GM23248 (cell line): ENCODE data around the gene ELSPBP1. TPM values are rescaled to one million over a fixed set of nuclear protein-coding genes. Genes with fewer than 3 reads are reported as not detected.

Experiments
- DNase-seq: peaks from one replicate; pipeline ENCODE4 v3.0.0-alpha.2; 2015
- H2AFZ ChIP-seq: fragments of 200-600 bp; sonication (generic); 2 replicates; pipeline ENCODE4 v1.6.1; 2016; ENCODE audit warnings: antibody characterized with exemption
- H3F3A ChIP-seq: fragments of 200-600 bp; sonication (generic); 2 replicates; pipeline ENCODE4 v1.6.1; 2016; ENCODE audit warnings: mild to moderate bottlenecking, antibody characterized with exemption, mixed run types; ENCODE audit not compliant: insufficient read depth
- H3K27ac ChIP-seq: fragments of 200-600 bp; sonication (generic); 2 replicates; pipeline ENCODE4 v1.5.1; 2016; ENCODE audit warnings: mild to moderate bottlenecking
- H3K27me3 ChIP-seq: fragments of 200-600 bp; sonication (generic); replicated peaks from 2 replicates; pipeline ENCODE4 v1.6.1; 2016; ENCODE audit warnings: mild to moderate bottlenecking; ENCODE audit not compliant: insufficient read depth
- H3K36me3 ChIP-seq: fragments of 200-600 bp; sonication (generic); 2 replicates; pipeline ENCODE4 v1.6.1; 2016; ENCODE audit warnings: low read depth, mild to moderate bottlenecking
- H3K4me1 ChIP-seq: fragments of 200-600 bp; sonication (generic); 2 replicates; pipeline ENCODE4 v1.6.1; 2016; ENCODE audit warnings: mild to moderate bottlenecking; ENCODE audit not compliant: insufficient read depth
- H3K4me2 ChIP-seq: fragments of 200-600 bp; sonication (generic); one replicate; pipeline ENCODE4 v1.6.1; 2016; ENCODE audit warnings: mild to moderate bottlenecking; ENCODE audit not compliant: unreplicated experiment
- H3K4me3 ChIP-seq: fragments of 200-600 bp; sonication (generic); 2 replicates; pipeline ENCODE4 v1.5.1; 2016; ENCODE audit warnings: mild to moderate bottlenecking
- H3K79me2 ChIP-seq: fragments of 200-600 bp; sonication (generic); 2 replicates; pipeline ENCODE4 v1.6.1; 2016; ENCODE audit warnings: mild to moderate bottlenecking; ENCODE audit not compliant: insufficient read depth
- H3K9ac ChIP-seq: fragments of 200-600 bp; sonication (generic); 2 replicates; pipeline ENCODE4 v1.6.1; 2016; ENCODE audit warnings: mild to moderate bottlenecking
- H3K9me2 ChIP-seq: fragments of 200-600 bp; sonication (generic); 2 replicates; pipeline ENCODE4 v1.6.1; 2016; ENCODE audit warnings: mixed run types, mild to moderate bottlenecking, moderate library complexity; ENCODE audit not compliant: insufficient read depth
- H3K9me3 ChIP-seq: fragments of 200-600 bp; sonication (generic); one replicate; pipeline ENCODE4 v1.6.1; 2017; ENCODE audit warnings: low read depth
- H4K20me1 ChIP-seq: fragments of 200-600 bp; sonication (generic); 2 replicates; pipeline ENCODE4 v1.6.0; 2016; ENCODE audit not compliant: insufficient read depth
- EZH2 ChIP-seq: fragments of 200-600 bp; sonication (generic); IDR thresholded peaks from 2 replicates; pipeline ENCODE4 v1.6.1; 2018; ENCODE audit warnings: antibody characterized with exemption, mild to moderate bottlenecking; ENCODE audit not compliant: insufficient read depth, poor library complexity, severe bottlenecking
- EZH2phosphoT487 ChIP-seq: fragments of 200-600 bp; sonication (generic); IDR thresholded peaks from 2 replicates; pipeline ENCODE4 v1.6.1; 2018; ENCODE audit warnings: antibody characterized with exemption, moderate library complexity, mild to moderate bottlenecking, low read depth; ENCODE audit not compliant: insufficient read depth
- WGBS, 2 experiments: methylation state at CpG; one replicate each; pipeline ENCODE4 v1.1.6; 2015 to 2017; ENCODE audit warnings: low lambda C conversion rate in 2 of 2, low coverage in 1 of 2; ENCODE audit errors: missing lambda C conversion rate in 2 of 2; 5-methylcytosine and 5-hydroxymethylcytosine counted together
- in situ Hi-C: fragments of 300-500 bp; cut with MboI; formaldehyde crosslinking; loops from 2 replicates; pipeline ENCODE4 v1.15.0; 2020
- polyA plus RNA-seq: library from polyadenylated mRNA; unstranded; fragments of >200 nt; fragmentation: Nextera tagmentation; extraction: Ambion mirVana; gene quantifications from 2 replicates; pipeline ENCODE4 v1.2.1, GENCODE V29; 2016
- total RNA-seq: library from RNA; depleted of rRNA; stranded (reverse); fragments of >200 nt; shearing (Covaris generic); gene quantifications from 2 replicates; pipeline ENCODE4 v1.2.3, GENCODE V29; 2014

The ELSPBP1 gene
- total and polyA plus RNA-seq, 2 experiments from 2014 or later: not detected

GRCh38 chr19:48020686-48021085 is 26.3 kb downstream of the ELSPBP1 start:
- no peak for DNase-seq
- H3K4me3 ChIP-seq: no peak overlapping the region
- in situ Hi-C loops: no loop called here
- TF ChIP-seq EZH2 (no peak), EZH2phosphoT487 (no peak)
- H3F3A ChIP-seq: no peaks in the 10 kb centered on the region
- H3K27me3 ChIP-seq: peaks cover 10% of the 10 kb centered on the region; the same call in 1 of the 2 replicates
- no peaks in the 10 kb centered on the region for H3K9me3 ChIP-seq
- H3K79me2 ChIP-seq: no peaks in the 10 kb centered on the region
- H3K9ac ChIP-seq: no peak overlapping the region
- no peak overlapping the region for H3K4me2 ChIP-seq
- no peaks in the 10 kb centered on the region for H3K36me3 ChIP-seq
- no peaks in the 10 kb centered on the region for H3K4me1 ChIP-seq
- no peaks in the 10 kb centered on the region for H3K9me2 ChIP-seq
- H4K20me1 ChIP-seq: no peaks in the 10 kb centered on the region
- no peak overlapping the region for H3K27ac ChIP-seq
- 40 to 45% methylated on average over 3 of the region's 3 CpGs for WGBS, 2 experiments
- H2AFZ ChIP-seq: no peak overlapping the region

GRCh38 chr19:48023011-48023410 is 28.6 kb downstream of the ELSPBP1 start:
- no peak overlapping the region for H3K4me2 ChIP-seq
- H3K4me1 ChIP-seq: no peaks in the 10 kb centered on the region
- no peaks in the 10 kb centered on the region for H3K79me2 ChIP-seq
- H3K9ac ChIP-seq: no peak overlapping the region
- TF ChIP-seq EZH2phosphoT487: no peak
- TF ChIP-seq EZH2: no peak
- no peaks in the 10 kb centered on the region for H4K20me1 ChIP-seq
- H3K27me3 ChIP-seq: peaks cover 5% of the 10 kb centered on the region; the same call in 1 of the 2 replicates
- no peaks in the 10 kb centered on the region for H3F3A ChIP-seq
- in situ Hi-C loops: no loop called here
- H3K4me3 ChIP-seq: no peak overlapping the region
- no peaks in the 10 kb centered on the region for H3K36me3 ChIP-seq
- H3K9me2 ChIP-seq: no peaks in the 10 kb centered on the region
- WGBS, 2 experiments: 17 to 20% methylated on average over 1 to 2 of the region's 2 CpGs
- H3K9me3 ChIP-seq: no peaks in the 10 kb centered on the region
- H2AFZ ChIP-seq: no peak overlapping the region
- no peak overlapping the region for H3K27ac ChIP-seq
- no peak for DNase-seq

- peaks cover 5% of the 10 kb centered on the region; the same call in 1 of the 2 replicates for H3K27me3 ChIP-seq
- in situ Hi-C loops: no loop called here
These were observed 29.1 kb downstream of the ELSPBP1 start for GRCh38 chr19:48023518-48023917.

GRCh38 chr19:48025480-48025879 is 31.0 kb downstream of the ELSPBP1 start:
- no peaks in the 10 kb centered on the region for H3F3A ChIP-seq
- no peaks in the 10 kb centered on the region for H3K4me1 ChIP-seq
- H3K79me2 ChIP-seq: no peaks in the 10 kb centered on the region
- H3K9me2 ChIP-seq: no peaks in the 10 kb centered on the region
- H3K4me2 ChIP-seq: no peak overlapping the region
- H2AFZ ChIP-seq: no peak overlapping the region
- H4K20me1 ChIP-seq: no peaks in the 10 kb centered on the region
- no peak for TF ChIP-seq EZH2
- peaks cover 5% of the 10 kb centered on the region; the same call in 1 of the 2 replicates for H3K27me3 ChIP-seq
- in situ Hi-C loops: no loop called here
- H3K27ac ChIP-seq: no peak overlapping the region
- 19 to 33% methylated on average over 3 of the region's 3 CpGs for WGBS, 2 experiments
- H3K4me3 ChIP-seq: no peak overlapping the region
- DNase-seq: no peak
- H3K9ac ChIP-seq: no peak overlapping the region
- H3K36me3 ChIP-seq: no peaks in the 10 kb centered on the region
- no peaks in the 10 kb centered on the region for H3K9me3 ChIP-seq

More at GRCh38 chr19:48023518-48023917, 29.1 kb downstream of the ELSPBP1 start:
- no peak overlapping the region for H3K27ac ChIP-seq
- no peaks in the 10 kb centered on the region for H4K20me1 ChIP-seq
- H3K9ac ChIP-seq: no peak overlapping the region
- H3K9me3 ChIP-seq: no peaks in the 10 kb centered on the region
- no peak overlapping the region for H2AFZ ChIP-seq
- TF ChIP-seq EZH2phosphoT487 (no peak), EZH2 (no peak)
- no peaks in the 10 kb centered on the region for H3K36me3 ChIP-seq
- 60 to 64% methylated on average over 2 to 3 of the region's 3 CpGs for WGBS, 2 experiments
- H3K4me1 ChIP-seq: no peaks in the 10 kb centered on the region
- no peaks in the 10 kb centered on the region for H3K9me2 ChIP-seq
- H3K79me2 ChIP-seq: no peaks in the 10 kb centered on the region
- no peak for DNase-seq
- no peak overlapping the region for H3K4me2 ChIP-seq
- no peak overlapping the region for H3K4me3 ChIP-seq
- no peaks in the 10 kb centered on the region for H3F3A ChIP-seq

- WGBS, 2 experiments: 41 to 59% methylated on average over 7 of the region's 7 CpGs
- Histone ChIP-seq H3K4me3 (no peak overlapping the region), H3K9ac (no peak overlapping the region), H3K4me1 (no peaks in the 10 kb centered on the region), H3K79me2 (no peaks in the 10 kb centered on the region), H2AFZ (no peak overlapping the region), H3K27ac (no peak overlapping the region), H3K9me3 (no peaks in the 10 kb centered on the region), H4K20me1 (no peaks in the 10 kb centered on the region), H3K9me2 (no peaks in the 10 kb centered on the region), H3K4me2 (no peak overlapping the region), H3K36me3 (no peaks in the 10 kb centered on the region), H3F3A (no peaks in the 10 kb centered on the region), H3K27me3 (0 out of 2 replicates have a peak, but pooled peaks cover 11% of the 10 kb centered on the region)
- no peak for TF ChIP-seq EZH2phosphoT487
- no peak for TF ChIP-seq EZH2
- in situ Hi-C loops: no loop called here
- DNase-seq: no peak
These were observed 35.0 kb downstream of the ELSPBP1 start for GRCh38 chr19:48029431-48029830.
